NOMO-1 treated with DMSO at 0.1 percent for 48 hours (cell line): ENCODE results near the gene DRGX.

Experiments used
- DNase-seq: peaks from one replicate; lab custom pipeline; 2025; ENCODE audit not compliant: unreplicated experiment; lab: John Stamatoyannopoulos, UW

DRGX gene

DNA sequence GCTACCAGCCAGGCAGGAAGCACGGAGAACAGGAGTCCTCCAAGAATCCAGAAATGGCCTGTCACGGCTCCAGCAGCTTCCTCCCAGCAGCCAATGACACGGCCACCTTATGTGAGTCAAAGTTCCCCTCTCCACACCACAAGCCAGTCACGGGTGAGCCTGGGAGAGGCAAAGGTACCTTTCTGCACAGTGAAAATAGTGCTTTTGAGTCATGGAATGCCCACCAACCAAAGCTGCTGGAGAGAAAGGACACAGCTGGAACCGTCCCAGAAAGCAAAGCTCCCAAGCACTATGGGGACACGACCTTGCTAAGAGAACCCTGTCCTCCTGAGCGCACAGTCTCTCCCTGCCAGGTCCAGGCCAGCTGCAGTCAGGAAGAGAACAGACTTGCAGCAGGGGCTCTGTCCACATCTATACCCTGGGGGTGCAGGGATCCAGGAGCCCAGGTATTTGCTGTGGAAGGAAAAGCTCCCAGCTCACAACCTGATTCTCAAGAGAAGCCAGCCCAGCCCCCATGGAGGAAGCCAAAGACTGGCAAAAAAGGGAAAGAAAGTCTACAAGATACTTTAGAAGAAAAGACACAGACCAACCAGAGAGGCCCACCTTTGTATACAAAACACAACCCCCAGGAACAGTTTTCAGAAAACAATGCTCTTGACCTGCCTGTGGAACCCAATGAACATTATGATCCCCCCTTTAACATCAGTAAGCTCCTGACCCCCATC is 72.6 kb downstream of the DRGX start:
- DNase-seq = no peak

DNA sequence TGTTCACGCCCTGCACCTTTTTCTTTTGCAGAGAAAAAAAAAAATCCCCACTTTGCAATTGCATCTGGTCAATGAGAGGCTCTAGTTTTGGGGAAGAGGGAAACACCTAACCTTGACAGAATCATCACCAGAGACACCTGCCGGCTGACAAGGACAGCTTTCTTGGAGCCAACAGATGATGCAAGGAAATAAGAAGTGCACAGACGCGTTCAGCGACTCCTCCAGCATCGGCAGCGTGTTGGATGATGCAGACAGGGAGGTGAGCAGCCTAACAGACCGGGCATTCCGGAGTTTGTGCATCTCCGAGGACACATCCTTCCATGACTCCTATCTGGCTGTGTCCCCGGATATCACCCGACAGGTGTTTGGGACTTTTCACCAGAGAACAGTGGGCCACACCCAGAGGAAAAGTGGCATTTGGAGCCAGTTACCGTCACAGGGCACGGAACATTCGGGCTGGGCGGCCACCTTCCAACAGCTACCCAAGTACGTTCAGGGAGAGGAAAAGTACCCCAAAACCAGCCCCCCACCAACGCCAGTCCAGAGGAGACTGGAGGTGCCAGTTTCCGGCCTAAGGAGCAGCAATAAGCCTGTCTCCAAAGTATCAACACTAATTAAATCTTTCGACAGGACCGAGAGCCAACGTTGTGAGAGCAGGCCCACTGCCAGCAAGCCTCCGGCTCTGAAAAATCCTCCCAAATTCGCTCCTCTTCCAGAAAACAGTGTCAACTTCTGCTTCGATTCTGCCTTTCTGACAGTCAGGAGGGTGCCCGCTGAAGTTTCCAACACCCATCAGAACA is 73.3 kb downstream of the DRGX start:
- no peak for DNase-seq

GRCh38 chr10:49321021-49321420 is 74.9 kb downstream of the DRGX start:
- DNase-seq = no peak

DNA sequence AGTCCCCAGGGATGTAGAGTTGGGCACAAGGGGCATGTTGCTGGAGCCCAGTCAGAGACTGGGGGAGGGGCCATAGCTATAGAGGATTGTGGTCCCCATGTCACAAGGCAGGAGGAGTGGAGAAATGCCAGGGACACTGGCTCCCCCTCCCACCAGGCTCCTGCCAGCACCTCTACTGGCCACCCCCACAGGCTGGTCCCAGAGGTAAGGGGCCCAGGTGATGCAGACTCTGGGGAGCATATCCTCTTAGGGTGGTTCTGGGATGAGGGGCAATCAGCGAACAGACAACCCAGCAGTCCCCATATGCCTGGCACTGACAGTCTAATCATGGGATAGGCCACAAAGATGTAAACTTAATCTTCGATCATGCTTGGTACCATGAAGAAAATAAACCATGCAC is 75.7 kb downstream of the DRGX start:
- DNase-seq = no peak

- DNase-seq = no peak
Measured at GRCh38 chr10:49319206-49319605, 76.7 kb downstream of the DRGX start.

GRCh38 chr10:49318755-49319154 is 77.1 kb downstream of the DRGX start:
- no peak for DNase-seq

- DNase-seq = no peak
Measured at GRCh38 chr10:49318028-49318427, 77.9 kb downstream of the DRGX start.

- DNase-seq = no peak
Measured at GRCh38 chr10:49314806-49315205, 81.1 kb downstream of the DRGX start.
